ENCODE measurements around the gene PBXIP1.

DNA sequence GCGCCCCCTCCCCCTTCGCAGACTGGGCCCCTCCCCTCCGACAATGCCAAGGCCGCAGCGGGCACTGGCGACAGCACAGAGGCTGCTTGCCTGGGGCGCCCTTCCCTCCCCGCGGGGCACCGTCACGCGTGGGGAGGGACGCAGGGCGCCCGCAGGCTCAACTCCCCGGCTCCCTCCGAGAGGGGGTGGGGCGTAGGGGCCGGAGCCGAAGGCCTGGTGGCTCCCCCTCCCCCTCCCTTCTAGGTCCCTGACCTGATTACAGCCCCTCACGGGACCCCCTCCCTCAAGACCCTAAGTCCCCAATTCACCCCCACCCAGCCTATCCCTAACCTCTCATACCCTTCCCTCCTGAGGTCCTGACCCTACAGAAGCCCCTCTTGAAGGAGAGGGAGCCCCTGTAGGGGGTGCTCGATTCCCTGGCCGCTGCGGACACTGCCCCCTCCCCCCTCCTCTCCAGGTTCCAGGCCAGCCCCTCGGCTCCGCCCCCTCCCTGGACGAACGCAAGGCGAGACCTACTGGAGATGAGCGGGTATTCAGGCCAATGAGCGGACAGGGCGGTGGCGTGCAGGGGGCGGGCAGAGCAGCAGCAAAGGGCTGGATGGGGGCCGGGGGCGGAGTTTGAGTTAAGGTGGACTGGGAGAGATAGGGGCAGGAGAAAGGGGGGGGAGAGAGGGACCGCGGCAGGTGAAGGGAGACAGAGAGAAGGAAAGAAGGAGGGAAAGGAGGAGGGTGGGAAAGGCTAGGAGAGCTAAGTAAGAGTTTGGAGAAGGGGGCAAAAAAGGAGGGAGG lies 46.0 kb upstream of the PBXIP1 start:
- TF ChIP-seq ZNF138 (CRISPR knock-in tag; conservative IDR thresholded peaks at IDR 0.05) (no peak), ZNF219 (CRISPR knock-in tag; IDR thresholded peaks at IDR 0.05; ENCODE audit: borderline replicate concordance) (0 out of 2 replicates have a peak, but pooled peaks have one; percentile 67), ZNF121 (CRISPR knock-in tag; IDR thresholded peaks at IDR 0.05) (no peak), NFYB (CRISPR knock-in tag; conservative IDR thresholded peaks at IDR 0.05; ENCODE audit: low read depth) (peak; percentile 94), ZNF396 (CRISPR knock-in tag; IDR thresholded peaks at IDR 0.05; ENCODE audit: borderline replicate concordance) (no peak)
- TF ChIP-seq, protein P1, sequence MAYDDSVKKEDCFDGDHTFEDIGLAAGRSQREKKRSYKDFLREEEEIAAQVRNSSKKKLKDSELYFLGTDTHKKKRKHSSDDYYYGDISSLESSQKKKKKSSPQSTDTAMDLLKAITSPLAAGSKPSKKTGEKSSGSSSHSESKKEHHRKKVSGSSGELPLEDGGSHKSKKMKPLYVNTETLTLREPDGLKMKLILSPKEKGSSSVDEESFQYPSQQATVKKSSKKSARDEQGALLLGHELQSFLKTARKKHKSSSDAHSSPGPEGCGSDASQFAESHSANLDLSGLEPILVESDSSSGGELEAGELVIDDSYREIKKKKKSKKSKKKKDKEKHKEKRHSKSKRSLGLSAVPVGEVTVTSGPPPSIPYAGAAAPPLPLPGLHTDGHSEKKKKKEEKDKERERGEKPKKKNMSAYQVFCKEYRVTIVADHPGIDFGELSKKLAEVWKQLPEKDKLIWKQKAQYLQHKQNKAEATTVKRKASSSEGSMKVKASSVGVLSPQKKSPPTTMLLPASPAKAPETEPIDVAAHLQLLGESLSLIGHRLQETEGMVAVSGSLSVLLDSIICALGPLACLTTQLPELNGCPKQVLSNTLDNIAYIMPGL (CRISPR knock-in tag; IDR thresholded peaks at IDR 0.05), result no peak
- TF ChIP-seq, protein P2, sequence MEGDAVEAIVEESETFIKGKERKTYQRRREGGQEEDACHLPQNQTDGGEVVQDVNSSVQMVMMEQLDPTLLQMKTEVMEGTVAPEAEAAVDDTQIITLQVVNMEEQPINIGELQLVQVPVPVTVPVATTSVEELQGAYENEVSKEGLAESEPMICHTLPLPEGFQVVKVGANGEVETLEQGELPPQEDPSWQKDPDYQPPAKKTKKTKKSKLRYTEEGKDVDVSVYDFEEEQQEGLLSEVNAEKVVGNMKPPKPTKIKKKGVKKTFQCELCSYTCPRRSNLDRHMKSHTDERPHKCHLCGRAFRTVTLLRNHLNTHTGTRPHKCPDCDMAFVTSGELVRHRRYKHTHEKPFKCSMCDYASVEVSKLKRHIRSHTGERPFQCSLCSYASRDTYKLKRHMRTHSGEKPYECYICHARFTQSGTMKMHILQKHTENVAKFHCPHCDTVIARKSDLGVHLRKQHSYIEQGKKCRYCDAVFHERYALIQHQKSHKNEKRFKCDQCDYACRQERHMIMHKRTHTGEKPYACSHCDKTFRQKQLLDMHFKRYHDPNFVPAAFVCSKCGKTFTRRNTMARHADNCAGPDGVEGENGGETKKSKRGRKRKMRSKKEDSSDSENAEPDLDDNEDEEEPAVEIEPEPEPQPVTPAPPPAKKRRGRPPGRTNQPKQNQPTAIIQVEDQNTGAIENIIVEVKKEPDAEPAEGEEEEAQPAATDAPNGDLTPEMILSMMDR (IDR thresholded peaks at IDR 0.05), result no peak
- TF ChIP-seq, protein P3, sequence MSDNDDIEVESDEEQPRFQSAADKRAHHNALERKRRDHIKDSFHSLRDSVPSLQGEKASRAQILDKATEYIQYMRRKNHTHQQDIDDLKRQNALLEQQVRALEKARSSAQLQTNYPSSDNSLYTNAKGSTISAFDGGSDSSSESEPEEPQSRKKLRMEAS (CRISPR knock-in tag; IDR thresholded peaks at IDR 0.05), result no peak
- TF ChIP-seq, protein P4, sequence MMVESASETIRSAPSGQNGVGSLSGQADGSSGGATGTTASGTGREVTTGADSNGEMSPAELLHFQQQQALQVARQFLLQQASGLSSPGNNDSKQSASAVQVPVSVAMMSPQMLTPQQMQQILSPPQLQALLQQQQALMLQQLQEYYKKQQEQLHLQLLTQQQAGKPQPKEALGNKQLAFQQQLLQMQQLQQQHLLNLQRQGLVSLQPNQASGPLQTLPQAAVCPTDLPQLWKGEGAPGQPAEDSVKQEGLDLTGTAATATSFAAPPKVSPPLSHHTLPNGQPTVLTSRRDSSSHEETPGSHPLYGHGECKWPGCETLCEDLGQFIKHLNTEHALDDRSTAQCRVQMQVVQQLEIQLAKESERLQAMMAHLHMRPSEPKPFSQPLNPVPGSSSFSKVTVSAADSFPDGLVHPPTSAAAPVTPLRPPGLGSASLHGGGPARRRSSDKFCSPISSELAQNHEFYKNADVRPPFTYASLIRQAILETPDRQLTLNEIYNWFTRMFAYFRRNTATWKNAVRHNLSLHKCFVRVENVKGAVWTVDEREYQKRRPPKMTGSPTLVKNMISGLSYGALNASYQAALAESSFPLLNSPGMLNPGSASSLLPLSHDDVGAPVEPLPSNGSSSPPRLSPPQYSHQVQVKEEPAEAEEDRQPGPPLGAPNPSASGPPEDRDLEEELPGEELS (CRISPR knock-in tag; IDR thresholded peaks at IDR 0.05), result no peak

Data from WTC11 (cell line).